ENCODE results near the gene HSPA14. TPM values are rescaled to one million over a fixed set of nuclear protein-coding genes. Genes with fewer than 3 reads are reported as not detected.

HSPA14 gene
- total and polyA plus RNA-seq, 4 donors: 5.3 to 9.0 (median 8.5) TPM

DNA sequence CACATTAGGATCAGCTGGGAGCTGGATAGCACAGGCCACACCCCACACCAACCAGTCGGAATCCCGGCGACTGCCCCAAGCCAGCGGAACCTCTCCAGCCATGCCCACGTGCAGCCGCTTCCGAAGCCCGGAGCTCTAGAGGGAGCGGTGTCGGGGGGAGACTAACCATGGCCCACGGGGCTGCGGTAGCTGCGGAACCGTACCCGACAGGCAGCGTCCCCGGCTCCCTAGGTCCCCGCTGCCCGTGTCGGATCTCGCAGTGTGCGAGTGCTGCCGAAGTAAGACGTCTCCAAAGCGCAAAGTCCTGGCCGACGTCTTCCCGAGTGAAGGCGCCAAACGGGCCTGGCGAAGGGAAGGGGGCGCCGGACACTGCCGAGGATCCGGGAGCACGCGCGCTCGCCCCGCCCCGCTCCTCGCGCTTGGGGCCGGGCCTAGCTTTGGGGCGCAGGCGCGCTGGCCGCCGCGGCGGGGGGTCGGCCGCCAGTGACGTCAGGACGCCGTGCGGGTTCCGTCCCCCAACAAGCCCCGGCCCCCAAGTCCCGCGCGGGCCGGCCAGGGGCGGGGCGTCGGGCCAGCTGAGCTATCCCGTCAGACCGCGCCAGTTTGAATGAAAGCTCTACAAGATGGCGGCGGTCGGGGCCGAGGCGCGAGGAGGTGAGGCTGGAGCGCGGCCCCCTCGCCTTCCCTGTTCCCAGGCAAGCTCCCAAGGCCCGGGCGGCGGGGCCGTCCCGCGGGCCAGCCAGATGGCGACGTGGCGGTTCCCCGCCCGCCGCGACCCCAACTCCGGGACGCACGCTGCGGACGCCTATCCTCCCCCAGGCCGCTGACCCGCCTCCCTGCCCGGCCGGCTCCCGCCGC, 40.4 kb downstream of the HSPA14 start, which contains the start of gene SUV39H2:
Gene SUV39H2, plus strand, starts transcription at position 601 of the 858 bp plus-strand sequence. Its CDS starts 23 bp downstream, at position 624.
- TF ChIP-seq YY1 (IDR thresholded peaks at IDR 0.05): peak; percentile 93
- TF ChIP-seq, protein P1, sequence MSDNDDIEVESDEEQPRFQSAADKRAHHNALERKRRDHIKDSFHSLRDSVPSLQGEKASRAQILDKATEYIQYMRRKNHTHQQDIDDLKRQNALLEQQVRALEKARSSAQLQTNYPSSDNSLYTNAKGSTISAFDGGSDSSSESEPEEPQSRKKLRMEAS (IDR thresholded peaks at IDR 0.05): peak; percentile 53
- TF ChIP-seq RXRA (IDR thresholded peaks at IDR 0.05): no peak
- TF ChIP-seq, protein P2, sequence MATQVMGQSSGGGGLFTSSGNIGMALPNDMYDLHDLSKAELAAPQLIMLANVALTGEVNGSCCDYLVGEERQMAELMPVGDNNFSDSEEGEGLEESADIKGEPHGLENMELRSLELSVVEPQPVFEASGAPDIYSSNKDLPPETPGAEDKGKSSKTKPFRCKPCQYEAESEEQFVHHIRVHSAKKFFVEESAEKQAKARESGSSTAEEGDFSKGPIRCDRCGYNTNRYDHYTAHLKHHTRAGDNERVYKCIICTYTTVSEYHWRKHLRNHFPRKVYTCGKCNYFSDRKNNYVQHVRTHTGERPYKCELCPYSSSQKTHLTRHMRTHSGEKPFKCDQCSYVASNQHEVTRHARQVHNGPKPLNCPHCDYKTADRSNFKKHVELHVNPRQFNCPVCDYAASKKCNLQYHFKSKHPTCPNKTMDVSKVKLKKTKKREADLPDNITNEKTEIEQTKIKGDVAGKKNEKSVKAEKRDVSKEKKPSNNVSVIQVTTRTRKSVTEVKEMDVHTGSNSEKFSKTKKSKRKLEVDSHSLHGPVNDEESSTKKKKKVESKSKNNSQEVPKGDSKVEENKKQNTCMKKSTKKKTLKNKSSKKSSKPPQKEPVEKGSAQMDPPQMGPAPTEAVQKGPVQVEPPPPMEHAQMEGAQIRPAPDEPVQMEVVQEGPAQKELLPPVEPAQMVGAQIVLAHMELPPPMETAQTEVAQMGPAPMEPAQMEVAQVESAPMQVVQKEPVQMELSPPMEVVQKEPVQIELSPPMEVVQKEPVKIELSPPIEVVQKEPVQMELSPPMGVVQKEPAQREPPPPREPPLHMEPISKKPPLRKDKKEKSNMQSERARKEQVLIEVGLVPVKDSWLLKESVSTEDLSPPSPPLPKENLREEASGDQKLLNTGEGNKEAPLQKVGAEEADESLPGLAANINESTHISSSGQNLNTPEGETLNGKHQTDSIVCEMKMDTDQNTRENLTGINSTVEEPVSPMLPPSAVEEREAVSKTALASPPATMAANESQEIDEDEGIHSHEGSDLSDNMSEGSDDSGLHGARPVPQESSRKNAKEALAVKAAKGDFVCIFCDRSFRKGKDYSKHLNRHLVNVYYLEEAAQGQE (IDR thresholded peaks at IDR 0.05): peak; percentile 92
- TF ChIP-seq, protein P3, sequence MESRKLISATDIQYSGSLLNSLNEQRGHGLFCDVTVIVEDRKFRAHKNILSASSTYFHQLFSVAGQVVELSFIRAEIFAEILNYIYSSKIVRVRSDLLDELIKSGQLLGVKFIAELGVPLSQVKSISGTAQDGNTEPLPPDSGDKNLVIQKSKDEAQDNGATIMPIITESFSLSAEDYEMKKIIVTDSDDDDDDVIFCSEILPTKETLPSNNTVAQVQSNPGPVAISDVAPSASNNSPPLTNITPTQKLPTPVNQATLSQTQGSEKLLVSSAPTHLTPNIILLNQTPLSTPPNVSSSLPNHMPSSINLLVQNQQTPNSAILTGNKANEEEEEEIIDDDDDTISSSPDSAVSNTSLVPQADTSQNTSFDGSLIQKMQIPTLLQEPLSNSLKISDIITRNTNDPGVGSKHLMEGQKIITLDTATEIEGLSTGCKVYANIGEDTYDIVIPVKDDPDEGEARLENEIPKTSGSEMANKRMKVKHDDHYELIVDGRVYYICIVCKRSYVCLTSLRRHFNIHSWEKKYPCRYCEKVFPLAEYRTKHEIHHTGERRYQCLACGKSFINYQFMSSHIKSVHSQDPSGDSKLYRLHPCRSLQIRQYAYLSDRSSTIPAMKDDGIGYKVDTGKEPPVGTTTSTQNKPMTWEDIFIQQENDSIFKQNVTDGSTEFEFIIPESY (IDR thresholded peaks at IDR 0.05): peak; percentile 62
- Histone ChIP-seq H3K9ac (ENCODE audit: low read depth in 1 of 2, low read length in 2 of 2) (peak within 1 kb of the TSS; percentile 70 to 96), H3K4me1 (ENCODE audit: control insufficient read depth in 4 of 4, insufficient read depth in 4 of 4, low read length in 3 of 4) (peaks cover 2 to 18% (median 8%) of the 10 kb centered on the region in 4 donors), H3K27ac (ENCODE audit: low read depth in 1 of 2, low read length in 2 of 2) (peak within 1 kb of the TSS; percentile 89 to 97), H3K4me3 (ENCODE audit: low read depth in 1 of 3, low read length in 3 of 3) (peak within 1 kb of the TSS; percentile 85 to 99 (median 94)), H3K9me3 (ENCODE audit: control insufficient read depth in 4 of 4, low read length in 3 of 4) (no peaks in the 10 kb centered on the region), H3K27me3 (ENCODE audit: control insufficient read depth in 4 of 4, insufficient read depth in 4 of 4, low read length in 3 of 4) (no peaks in the 10 kb centered on the region), H3K36me3 (ENCODE audit: control insufficient read depth in 4 of 4, insufficient read depth in 3 of 4, low read depth in 1 of 4, low read length in 3 of 4) (peaks cover 0 to 2% (median 0%) of the 10 kb centered on the region in 4 donors)
- WGBS: under 1% methylated on average over 102 of the region's 102 CpGs
- peak; percentile 93 for DNase-seq (ENCODE audit: low spot score)

DNA sequence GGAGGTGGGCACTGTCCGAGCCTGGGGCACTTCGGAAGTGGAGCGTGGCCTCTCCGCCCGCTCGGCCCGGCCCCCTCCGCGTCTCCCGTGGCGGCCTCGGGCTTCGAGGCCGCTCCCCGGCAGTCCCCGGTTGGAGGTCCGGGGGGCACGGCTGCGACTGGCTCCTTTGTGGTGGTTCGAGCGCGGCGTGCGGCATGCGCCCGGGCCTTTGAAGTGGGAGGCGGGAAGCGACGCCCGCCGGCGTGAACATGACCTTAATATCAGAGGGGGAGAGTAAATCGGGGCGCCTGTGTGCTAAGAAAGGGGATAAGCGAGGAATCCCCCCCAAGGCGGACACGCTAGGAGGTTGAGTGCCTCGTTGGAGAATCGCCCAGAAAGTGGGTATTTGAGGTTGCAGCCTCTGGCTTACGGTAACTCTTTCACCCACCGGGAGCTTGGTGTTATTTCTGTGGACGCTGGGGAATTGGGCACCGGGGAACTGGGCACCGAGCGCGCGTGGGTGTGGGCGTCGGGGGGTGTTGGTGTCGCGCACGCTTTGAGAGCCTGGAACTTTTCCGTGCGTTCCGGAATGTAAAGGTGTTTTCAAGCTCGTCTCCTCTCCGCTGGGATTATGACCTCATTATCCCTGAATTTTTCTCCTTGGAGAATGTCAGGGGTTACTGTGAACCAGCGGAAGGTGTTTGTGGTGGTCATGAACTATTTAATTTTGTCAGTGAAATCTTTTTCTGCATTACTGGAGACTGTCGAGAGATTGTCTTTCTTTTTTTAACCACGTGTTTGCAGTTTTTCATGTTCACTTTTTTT, 41.2 kb downstream of the HSPA14 start:
- Histone ChIP-seq H3K9ac (ENCODE audit: low read depth in 1 of 2, low read length in 2 of 2) (peak overlapping the region; percentile 21 to 73), H3K36me3 (ENCODE audit: control insufficient read depth in 4 of 4, insufficient read depth in 3 of 4, low read depth in 1 of 4, low read length in 3 of 4) (peaks cover 0 to 2% (median 0%) of the 10 kb centered on the region in 4 donors), H3K9me3 (ENCODE audit: control insufficient read depth in 4 of 4, low read length in 3 of 4) (no peaks in the 10 kb centered on the region), H3K4me1 (ENCODE audit: control insufficient read depth in 4 of 4, insufficient read depth in 4 of 4, low read length in 3 of 4) (peaks cover 2 to 18% (median 8%) of the 10 kb centered on the region in 4 donors), H3K27ac (ENCODE audit: low read depth in 1 of 2, low read length in 2 of 2) (peak overlapping the region; percentile 89 to 97), H3K4me3 (ENCODE audit: low read depth in 1 of 3, low read length in 3 of 3) (peak overlapping the region; percentile 50 to 99 (median 94)), H3K27me3 (ENCODE audit: control insufficient read depth in 4 of 4, insufficient read depth in 4 of 4, low read length in 3 of 4) (no peaks in the 10 kb centered on the region)
- no peak for TF ChIP-seq SP1 (IDR thresholded peaks at IDR 0.05)
- TF ChIP-seq TAF1 (conservative IDR thresholded peaks at IDR 0.05): no peak
- TF ChIP-seq, protein P1 (IDR thresholded peaks at IDR 0.05): no peak
- TF ChIP-seq, protein P2 (IDR thresholded peaks at IDR 0.05): no peak
- TF ChIP-seq, protein P4, sequence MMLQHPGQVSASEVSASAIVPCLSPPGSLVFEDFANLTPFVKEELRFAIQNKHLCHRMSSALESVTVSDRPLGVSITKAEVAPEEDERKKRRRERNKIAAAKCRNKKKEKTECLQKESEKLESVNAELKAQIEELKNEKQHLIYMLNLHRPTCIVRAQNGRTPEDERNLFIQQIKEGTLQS (IDR thresholded peaks at IDR 0.05): no peak
- TF ChIP-seq, protein P5, sequence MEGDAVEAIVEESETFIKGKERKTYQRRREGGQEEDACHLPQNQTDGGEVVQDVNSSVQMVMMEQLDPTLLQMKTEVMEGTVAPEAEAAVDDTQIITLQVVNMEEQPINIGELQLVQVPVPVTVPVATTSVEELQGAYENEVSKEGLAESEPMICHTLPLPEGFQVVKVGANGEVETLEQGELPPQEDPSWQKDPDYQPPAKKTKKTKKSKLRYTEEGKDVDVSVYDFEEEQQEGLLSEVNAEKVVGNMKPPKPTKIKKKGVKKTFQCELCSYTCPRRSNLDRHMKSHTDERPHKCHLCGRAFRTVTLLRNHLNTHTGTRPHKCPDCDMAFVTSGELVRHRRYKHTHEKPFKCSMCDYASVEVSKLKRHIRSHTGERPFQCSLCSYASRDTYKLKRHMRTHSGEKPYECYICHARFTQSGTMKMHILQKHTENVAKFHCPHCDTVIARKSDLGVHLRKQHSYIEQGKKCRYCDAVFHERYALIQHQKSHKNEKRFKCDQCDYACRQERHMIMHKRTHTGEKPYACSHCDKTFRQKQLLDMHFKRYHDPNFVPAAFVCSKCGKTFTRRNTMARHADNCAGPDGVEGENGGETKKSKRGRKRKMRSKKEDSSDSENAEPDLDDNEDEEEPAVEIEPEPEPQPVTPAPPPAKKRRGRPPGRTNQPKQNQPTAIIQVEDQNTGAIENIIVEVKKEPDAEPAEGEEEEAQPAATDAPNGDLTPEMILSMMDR (IDR thresholded peaks at IDR 0.05; ENCODE audit: low read depth, low read length, missing input control): no peak
- no peak for TF ChIP-seq JUND (IDR thresholded peaks at IDR 0.05)
- TF ChIP-seq, protein P3 (IDR thresholded peaks at IDR 0.05): no peak
- under 1% methylated on average over 60 of the region's 60 CpGs for WGBS
- DNase-seq (ENCODE audit: low spot score): peak; percentile 43
